Stimulated activated effector memory CD8-positive, alpha-beta T cell treated with anti-CD3 and anti-CD28 coated beads, Interleukin-12 subunit alpha, Interleukin-12 subunit beta, amount 100 ng/mL, for 72 hours (primary cell): ENCODE measurements around the gene STX16.

ENCODE experiments used
- ATAC-seq: fragments of 150-1000 bp; cut with Tn5 transposase; 2 replicates; pipeline ENCODE4 v1.10.0; 2021
- DNase-seq, 2 donors: peaks; one replicate each; pipeline ENCODE4 v3.0.0; 2021 to 2022; ENCODE audit warnings: low spot score in 2 of 2
- H3K27ac Mint-ChIP-seq: one replicate; pipeline ENCODE4 v1.8.0; 2022; ENCODE audit warnings: mild to moderate bottlenecking, mixed read lengths
- H3K36me3 Mint-ChIP-seq: one replicate; pipeline ENCODE4 v1.8.0; 2022; ENCODE audit warnings: mild to moderate bottlenecking, mixed read lengths
- H3K4me1 Mint-ChIP-seq: one replicate; pipeline ENCODE4 v1.8.0; 2022; ENCODE audit warnings: mixed read lengths
- H3K4me3 Mint-ChIP-seq: one replicate; pipeline ENCODE4 v1.8.0; 2022; ENCODE audit warnings: mild to moderate bottlenecking, mixed read lengths
- H3K9me3 Mint-ChIP-seq: one replicate; pipeline ENCODE4 v1.8.0; 2022; ENCODE audit warnings: mixed read lengths

Gene STX16

DNA sequence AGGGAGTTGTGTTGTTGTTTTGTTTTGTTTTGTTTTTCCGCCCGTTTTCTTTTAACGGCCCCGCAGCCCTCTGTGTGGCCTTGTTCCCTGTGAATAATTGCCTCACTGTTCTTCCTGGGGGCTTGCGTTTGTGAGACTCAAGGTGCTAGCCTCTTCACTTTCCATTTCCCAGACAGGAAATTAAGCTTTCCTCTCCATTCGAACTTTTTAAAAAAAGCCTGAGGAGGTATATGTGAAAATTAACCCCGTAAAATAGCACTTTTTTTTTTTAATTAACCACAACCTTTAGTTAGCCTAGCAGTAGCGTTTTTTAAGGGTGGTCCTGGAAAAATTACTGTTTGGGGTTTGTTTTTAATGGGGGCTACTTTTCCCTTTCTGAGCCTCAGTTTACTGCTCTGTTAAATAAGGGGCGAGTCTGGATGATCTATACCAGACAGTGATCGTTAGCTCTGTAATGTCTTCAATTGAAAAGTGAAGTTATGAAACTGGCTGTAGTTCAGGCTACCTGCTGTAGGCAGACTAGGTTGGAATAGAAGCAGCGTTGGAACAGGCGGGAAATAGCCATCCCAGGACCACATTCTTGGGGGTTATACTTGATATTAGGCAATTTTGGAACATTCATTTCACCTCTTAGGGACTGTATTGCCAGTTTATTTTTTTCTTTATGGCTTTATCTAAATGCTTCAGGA is 1.7 kb downstream of the STX16 start:
- H3K4me1 Mint-ChIP-seq, result peaks cover 38% of the 10 kb centered on the region
- DNase-seq (peak in 1 of 2 donors; percentile 45), ATAC-seq (no peak)
- peak overlapping the region; percentile 100 for H3K27ac Mint-ChIP-seq
- no peaks in the 10 kb centered on the region for H3K9me3 Mint-ChIP-seq
- H3K36me3 Mint-ChIP-seq, result peaks cover 57% of the 10 kb centered on the region
- peak overlapping the region; percentile 100 for H3K4me3 Mint-ChIP-seq

DNA sequence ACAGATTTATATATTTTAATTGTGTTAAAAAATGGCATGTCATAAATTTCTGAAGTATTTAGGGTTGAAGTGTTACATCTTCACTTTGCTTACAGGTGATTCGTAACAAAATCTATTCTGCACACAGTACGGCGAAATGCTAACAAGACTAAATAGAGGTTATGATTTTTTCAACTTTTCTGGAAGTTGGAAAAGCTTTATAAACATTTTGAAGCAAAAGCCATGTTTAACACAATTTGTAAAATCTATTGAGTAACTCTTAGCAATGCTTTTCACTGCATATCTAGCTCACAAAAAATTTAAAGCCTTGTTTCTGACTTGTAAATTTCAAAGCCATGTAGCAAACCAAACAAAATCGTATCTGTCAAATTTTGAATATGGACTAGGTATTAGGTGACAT is 3.3 kb downstream of the STX16 start:
- peaks cover 45% of the 10 kb centered on the region for H3K4me1 Mint-ChIP-seq
- no peak overlapping the region for H3K4me3 Mint-ChIP-seq
- no peak overlapping the region for H3K27ac Mint-ChIP-seq
- H3K36me3 Mint-ChIP-seq, result peaks cover 67% of the 10 kb centered on the region
- DNase-seq (no peak), ATAC-seq (no peak)
- no peaks in the 10 kb centered on the region for H3K9me3 Mint-ChIP-seq

DNA sequence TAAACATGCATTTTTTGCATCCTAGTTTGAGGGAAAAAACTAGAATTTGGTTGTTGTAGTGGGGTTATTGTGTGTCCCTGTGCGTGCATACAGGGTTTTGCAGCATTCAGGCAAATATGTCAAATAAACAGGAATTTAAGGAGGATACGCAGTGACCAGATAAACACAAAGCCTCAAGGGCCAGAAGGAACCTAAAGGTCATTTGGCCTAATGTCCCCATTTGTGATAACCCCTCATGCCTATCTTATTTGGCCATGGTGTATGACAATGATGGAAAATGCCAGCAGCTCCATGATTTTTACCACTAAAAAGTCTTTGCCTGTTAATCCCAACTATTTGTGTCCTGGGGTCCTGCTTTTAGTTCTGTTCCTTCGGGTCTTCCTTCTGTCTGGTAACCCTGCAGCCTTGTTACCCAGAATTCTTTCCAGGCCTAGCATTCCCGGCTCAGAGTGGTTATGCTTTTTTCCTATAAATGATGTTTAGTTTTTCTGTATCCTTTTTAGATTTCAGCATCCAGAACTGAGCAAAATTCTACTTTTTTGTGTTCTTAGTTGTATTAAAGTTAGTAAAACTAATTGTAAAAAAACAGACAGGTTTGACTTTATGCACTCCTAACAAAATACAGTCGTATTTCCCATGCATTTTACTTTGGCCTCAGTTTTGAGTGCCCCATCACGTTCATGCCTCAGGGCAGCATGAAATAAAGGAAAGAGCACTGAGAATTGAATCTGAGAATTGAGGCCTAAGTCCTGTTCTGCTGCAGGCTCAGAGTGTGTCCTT is 4.4 kb downstream of the STX16 start:
- Mint-ChIP-seq H3K27ac (peak overlapping the region; percentile 84), H3K4me3 (peak overlapping the region; percentile 53)

DNA sequence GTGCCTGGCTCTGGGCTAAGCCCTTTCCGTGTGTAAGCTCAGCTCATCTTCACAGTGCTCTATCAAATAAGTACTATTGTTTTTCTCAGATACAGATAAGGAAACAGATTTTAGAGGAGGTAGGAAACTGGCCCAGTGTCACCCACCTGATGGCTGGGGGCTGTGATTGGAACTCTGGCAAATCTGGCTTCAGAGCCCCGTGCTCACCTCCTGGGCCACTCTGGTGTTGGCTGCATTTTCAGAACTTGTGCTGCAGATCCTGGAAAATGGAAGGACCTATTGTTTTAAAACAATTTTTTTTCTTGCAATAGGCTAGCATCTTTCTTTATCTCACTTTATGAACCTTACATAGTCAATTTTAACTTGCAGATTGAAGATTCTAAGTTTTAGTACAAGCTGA is 5.7 kb downstream of the STX16 start:
- no peaks in the 10 kb centered on the region for H3K9me3 Mint-ChIP-seq
- peak overlapping the region; percentile 84 for H3K27ac Mint-ChIP-seq
- peak in 1 of 2 donors; percentile 43 for DNase-seq
- peak overlapping the region; percentile 53 for H3K4me3 Mint-ChIP-seq
- peaks cover 68% of the 10 kb centered on the region for H3K4me1 Mint-ChIP-seq
- ATAC-seq, result no peak
- peaks cover 80% of the 10 kb centered on the region for H3K36me3 Mint-ChIP-seq

More for the DNA sequence above, 4.4 kb downstream of the STX16 start:
- Mint-ChIP-seq H3K9me3 (no peaks in the 10 kb centered on the region), H3K4me1 (peaks cover 56% of the 10 kb centered on the region), H3K36me3 (peaks cover 78% of the 10 kb centered on the region)
- ATAC-seq, result no peak
- DNase-seq, result peak in 1 of 2 donors; percentile 42

DNA sequence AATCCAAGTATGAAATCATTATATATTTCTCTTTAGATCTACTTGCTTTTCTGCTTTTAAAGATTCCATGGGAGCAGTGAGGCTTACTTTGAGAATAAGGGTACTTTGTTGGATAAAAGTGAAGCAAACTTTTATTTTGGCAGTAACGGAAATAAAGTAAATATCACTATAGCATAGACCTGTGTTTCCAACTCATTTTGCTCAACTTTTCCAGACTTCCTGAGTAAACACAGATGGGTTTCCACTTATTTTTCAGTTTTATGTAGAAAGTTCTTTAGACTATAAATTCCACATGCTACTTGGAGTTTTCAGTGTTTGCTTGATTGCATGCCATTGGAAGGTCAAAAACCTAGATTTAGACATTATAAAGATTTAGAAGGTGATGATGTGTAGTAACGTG is 6.2 kb downstream of the STX16 start:
- DNase-seq (no peak), ATAC-seq (no peak)
- peak overlapping the region; percentile 53 for H3K4me3 Mint-ChIP-seq
- H3K36me3 Mint-ChIP-seq, result peaks cover 81% of the 10 kb centered on the region
- peaks cover 73% of the 10 kb centered on the region for H3K4me1 Mint-ChIP-seq
- peak overlapping the region; percentile 84 for H3K27ac Mint-ChIP-seq
- H3K9me3 Mint-ChIP-seq, result no peaks in the 10 kb centered on the region

DNA sequence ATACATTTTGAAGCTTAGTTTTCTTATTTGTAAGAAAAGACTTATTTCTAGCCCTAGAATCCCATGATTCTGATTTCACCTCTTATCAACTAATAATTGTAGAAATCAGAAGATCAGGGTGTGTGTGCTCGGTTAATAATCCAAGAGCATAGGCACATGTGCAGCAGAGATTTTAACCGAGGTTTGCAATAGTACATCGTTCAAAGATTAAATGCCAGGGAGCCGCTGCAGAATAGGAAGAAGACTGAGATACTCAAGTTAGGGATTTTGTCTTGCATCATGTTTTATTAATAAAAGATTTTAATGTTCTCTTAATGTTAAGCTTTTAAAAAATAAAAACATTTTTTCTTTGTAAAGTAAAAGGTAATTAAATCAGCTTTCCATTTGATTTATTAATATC is 6.9 kb downstream of the STX16 start:
- peak overlapping the region; percentile 53 for H3K4me3 Mint-ChIP-seq
- H3K4me1 Mint-ChIP-seq, result peaks cover 69% of the 10 kb centered on the region
- no peak for ATAC-seq
- DNase-seq, result no peak
- H3K36me3 Mint-ChIP-seq, result peaks cover 87% of the 10 kb centered on the region
- H3K9me3 Mint-ChIP-seq, result no peaks in the 10 kb centered on the region
- peak overlapping the region; percentile 84 for H3K27ac Mint-ChIP-seq

DNA sequence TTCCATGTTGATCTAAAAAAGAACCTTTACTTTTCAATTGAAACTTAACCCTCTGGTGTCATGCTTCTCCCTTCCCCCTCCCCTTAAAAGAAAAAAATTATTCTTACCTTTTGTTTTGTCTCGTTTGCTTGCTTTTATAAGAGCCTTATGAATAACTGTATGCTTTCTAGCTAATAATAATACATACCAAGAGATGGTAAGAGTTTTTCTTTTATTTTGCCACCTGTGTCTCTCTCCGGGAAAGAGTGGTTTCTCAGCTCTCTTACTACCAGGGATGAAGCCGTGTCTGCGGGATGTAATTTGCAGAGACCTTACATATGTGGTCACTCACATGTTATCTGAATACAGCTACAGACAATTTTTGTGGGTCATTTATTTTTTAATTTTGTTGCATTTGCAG is 7.7 kb downstream of the STX16 start:
- H3K4me3 Mint-ChIP-seq, result peak overlapping the region; percentile 67
- peaks cover 64% of the 10 kb centered on the region for H3K4me1 Mint-ChIP-seq
- H3K9me3 Mint-ChIP-seq, result no peaks in the 10 kb centered on the region
- H3K36me3 Mint-ChIP-seq, result peaks cover 89% of the 10 kb centered on the region
- DNase-seq (no peak), ATAC-seq (no peak)
- H3K27ac Mint-ChIP-seq, result peak overlapping the region; percentile 95

DNA sequence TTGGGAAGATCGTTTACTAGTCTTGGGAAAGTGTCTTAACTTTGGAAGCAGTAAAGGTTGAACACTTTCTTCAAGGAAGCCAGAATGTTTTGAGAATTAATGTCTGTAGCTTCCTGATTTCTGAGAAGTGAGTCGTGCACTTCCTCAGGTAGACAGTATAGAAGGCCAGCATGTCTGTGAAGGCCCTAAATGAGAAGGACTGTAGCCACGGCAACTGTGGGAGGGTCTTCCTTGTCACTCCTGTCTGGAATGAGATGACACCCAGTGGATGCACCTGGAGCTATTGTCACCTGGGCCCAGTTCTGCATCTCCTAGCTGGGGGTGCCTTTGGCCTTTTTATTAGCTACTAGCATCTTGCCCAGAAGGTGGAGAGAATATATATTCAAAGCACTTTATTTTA is 8.8 kb downstream of the STX16 start:
- H3K36me3 Mint-ChIP-seq, result peaks cover 89% of the 10 kb centered on the region
- peak overlapping the region; percentile 95 for H3K27ac Mint-ChIP-seq
- peaks cover 64% of the 10 kb centered on the region for H3K4me1 Mint-ChIP-seq
- peak; percentile 64 for ATAC-seq
- H3K9me3 Mint-ChIP-seq, result no peaks in the 10 kb centered on the region
- peak overlapping the region; percentile 67 for H3K4me3 Mint-ChIP-seq
- DNase-seq, result peak in 1 of 2 donors; percentile 49

DNA sequence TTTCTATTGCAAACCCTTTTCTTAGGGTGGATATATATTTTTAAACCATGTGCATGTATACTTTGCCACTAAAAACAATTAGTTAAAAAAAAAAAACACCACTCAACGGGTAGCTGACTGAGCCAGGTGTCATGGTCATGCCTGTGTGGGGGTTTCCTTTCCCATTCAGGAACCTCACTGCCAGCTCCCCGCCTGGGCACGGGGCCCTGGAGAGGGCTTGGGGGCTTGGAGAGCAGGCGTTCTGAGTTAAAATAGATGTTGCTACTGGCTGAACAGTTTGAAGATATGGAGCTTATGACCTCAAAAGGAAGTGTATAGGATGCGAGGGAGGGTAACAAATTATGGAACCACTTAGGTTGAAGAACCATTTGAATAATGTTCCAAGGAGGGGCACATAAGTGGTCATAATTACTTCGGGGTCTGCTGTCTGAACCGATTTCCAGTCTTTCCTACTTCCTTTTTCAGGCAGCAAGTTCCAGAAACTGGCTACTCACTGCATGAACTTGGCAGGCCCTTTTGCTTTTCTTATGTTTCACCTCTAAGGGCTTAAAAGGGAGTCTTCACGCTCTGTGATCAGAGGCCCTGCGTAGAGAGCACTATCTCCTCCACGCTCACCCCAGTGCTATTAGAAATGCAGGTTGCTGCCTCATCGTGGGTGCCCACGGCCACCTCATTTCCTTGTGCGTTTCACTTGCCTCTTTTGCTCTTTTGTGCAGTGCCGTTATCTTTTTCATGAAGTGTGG is 9.9 kb downstream of the STX16 start:
- Mint-ChIP-seq H3K4me1 (peaks cover 58% of the 10 kb centered on the region), H3K9me3 (no peaks in the 10 kb centered on the region), H3K27ac (peak overlapping the region; percentile 95), H3K4me3 (peak overlapping the region; percentile 67), H3K36me3 (peaks cover 90% of the 10 kb centered on the region)
- ATAC-seq (peak; percentile 78), DNase-seq (peak in 1 of 2 donors; percentile 48)

DNA sequence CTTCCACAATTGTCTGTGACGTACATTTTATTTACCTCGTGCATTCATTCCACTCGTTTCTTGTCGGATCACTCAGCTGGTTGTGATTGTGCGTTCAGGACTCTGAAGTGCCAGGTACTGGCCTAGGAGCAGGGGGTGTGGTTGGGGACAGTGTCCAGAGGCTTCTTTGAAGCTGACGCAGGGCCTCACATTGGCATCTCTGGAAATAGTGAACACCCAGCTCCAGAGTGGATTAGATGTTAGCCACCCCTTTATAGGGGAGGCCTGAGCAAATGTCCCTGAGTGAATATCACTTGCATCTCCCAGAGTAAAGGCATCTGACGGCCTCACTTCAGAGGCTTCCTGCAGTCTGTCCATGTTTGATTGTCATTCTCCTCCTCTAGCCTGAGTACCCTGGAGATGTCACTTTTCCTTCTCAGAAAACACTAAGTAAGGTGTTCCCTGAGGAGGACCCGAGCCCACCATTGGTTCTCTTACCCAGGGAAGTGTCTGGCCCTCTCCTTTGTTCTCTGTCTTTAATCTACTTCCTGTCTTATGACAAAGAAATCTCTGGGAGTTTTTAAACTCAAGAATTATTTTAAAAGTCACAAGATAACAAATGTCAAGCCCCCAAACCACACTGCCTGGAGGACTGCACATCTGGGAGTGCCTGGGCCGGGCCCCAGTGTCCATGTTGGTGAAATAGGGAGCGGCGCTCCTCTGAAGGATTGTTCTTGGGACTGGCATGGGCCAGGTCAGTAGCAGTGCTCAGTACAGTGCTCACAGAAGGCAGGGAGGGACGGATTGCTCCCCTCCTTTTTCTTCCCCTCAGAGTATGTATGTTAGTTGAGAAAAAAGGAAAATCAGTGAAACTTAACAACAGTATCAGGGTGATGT is 10.8 kb downstream of the STX16 start:
- ATAC-seq (no peak), DNase-seq (peak in 1 of 2 donors; percentile 42)
- H3K4me3 Mint-ChIP-seq, result peak overlapping the region; percentile 67
- H3K36me3 Mint-ChIP-seq, result peaks cover 94% of the 10 kb centered on the region
- peaks cover 50% of the 10 kb centered on the region for H3K4me1 Mint-ChIP-seq
- H3K27ac Mint-ChIP-seq, result peak overlapping the region; percentile 95
- no peaks in the 10 kb centered on the region for H3K9me3 Mint-ChIP-seq

DNA sequence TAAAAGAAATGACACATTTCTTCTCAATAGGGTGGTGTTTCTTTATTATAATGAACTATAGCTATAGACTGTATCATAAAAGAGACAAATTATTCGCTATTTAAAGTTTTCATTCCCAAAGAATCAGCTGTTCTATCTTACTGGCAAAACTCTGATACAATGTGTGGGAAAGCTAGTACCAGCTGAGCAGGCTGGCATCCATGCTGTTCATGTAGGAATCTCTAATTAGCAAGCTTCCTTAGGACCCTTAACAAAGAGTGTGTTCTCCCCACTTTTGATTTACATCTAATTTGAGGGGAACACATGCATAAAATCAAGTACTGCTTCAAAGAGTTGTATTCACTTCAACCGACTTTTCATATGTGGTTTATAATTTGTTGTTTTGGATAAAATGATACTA is 13.2 kb downstream of the STX16 start:
- Mint-ChIP-seq H3K4me3 (no peak overlapping the region), H3K9me3 (no peaks in the 10 kb centered on the region), H3K4me1 (peaks cover 28% of the 10 kb centered on the region), H3K27ac (peak overlapping the region; percentile 43), H3K36me3 (peaks cover 92% of the 10 kb centered on the region)
- ATAC-seq (no peak), DNase-seq (no peak)

DNA sequence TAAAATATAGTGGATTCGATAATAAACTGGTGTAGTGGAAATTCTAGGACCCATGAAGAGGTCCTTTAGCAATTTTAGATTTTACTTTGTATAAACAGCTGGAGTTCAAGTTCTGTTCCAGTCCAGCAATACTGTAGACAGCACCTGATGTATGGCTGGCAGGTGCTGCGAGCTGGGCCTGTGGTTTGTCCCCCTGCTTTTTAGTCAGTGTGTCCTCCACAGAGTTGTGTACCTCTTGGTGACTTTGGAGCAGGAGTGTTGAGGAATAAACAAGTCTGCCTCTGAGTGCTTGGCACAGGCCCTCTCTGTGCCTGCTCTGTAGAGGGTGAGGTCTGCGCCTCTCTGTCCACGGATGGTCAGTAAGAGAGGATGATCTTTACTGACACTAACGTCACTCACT is 13.8 kb downstream of the STX16 start:
- no peak for DNase-seq
- no peak overlapping the region for H3K4me3 Mint-ChIP-seq
- ATAC-seq, result no peak
- peaks cover 92% of the 10 kb centered on the region for H3K36me3 Mint-ChIP-seq
- H3K9me3 Mint-ChIP-seq, result no peaks in the 10 kb centered on the region
- peak overlapping the region; percentile 38 for H3K27ac Mint-ChIP-seq
- peaks cover 23% of the 10 kb centered on the region for H3K4me1 Mint-ChIP-seq

DNA sequence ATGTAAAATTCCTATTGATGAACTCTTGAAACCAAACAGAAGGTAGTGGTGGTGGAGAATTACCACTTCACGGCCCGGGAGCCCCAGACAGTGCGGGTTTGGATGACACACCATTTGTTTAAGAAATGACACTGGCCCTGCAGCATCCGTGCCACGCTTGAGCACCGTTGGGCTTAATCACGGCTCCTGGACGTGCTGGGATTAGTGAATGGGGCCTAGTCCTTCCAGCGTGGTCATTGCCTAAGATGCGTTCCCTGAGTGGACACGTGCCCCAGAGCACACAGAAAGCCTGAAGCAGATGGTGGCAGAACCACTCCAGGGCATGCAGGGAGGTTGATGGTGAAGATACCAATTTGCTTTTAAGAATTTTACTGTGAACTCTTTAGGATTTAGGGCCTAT is 14.5 kb downstream of the STX16 start:
- peaks cover 92% of the 10 kb centered on the region for H3K36me3 Mint-ChIP-seq
- DNase-seq (no peak), ATAC-seq (no peak)
- H3K4me3 Mint-ChIP-seq, result no peak overlapping the region
- peaks cover 17% of the 10 kb centered on the region for H3K4me1 Mint-ChIP-seq
- no peaks in the 10 kb centered on the region for H3K9me3 Mint-ChIP-seq
- peak overlapping the region; percentile 38 for H3K27ac Mint-ChIP-seq

DNA sequence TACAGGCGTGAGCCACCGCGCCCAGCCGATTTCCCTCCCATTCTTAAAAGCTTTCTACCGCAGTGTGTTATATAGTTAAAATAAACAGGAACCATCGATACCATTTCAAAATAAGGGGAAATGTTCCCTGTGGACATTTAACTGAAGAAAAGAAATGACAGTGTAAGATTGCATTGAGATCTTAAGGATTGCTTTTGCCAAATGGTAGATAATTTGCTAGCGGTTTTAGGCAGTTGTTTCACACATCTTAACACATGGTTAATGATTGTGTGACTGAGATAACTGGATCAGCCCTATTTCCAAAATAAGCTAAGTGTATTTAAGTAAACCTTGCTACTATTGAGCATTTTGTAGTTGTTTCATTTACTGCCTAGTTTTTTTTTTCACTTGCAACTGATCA is 15.6 kb downstream of the STX16 start:
- H3K4me1 Mint-ChIP-seq, result peaks cover 6% of the 10 kb centered on the region
- H3K4me3 Mint-ChIP-seq, result no peak overlapping the region
- H3K36me3 Mint-ChIP-seq, result peaks cover 92% of the 10 kb centered on the region
- ATAC-seq (no peak), DNase-seq (no peak)
- H3K27ac Mint-ChIP-seq, result no peak overlapping the region
- H3K9me3 Mint-ChIP-seq, result no peaks in the 10 kb centered on the region

DNA sequence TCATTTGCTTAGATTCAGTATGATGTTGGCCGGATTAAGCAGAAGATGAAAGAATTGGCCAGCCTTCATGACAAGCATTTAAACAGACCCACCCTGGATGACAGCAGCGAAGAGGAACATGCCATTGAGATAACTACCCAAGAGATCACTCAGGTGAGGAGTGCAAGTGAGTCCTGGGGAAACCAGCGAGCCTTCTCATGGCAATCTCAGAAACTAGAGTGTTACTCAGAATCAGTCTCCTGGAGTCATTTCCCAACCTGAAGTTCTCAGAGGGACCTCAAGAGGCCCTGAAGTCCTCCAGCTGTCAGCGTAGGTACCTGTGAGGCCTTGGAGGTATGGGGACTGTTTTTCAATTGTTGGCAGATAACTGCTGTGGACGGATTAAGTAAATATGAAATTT is 16.9 kb downstream of the STX16 start:
- Mint-ChIP-seq H3K27ac (no peak overlapping the region), H3K4me3 (no peak overlapping the region), H3K9me3 (no peaks in the 10 kb centered on the region), H3K4me1 (no peaks in the 10 kb centered on the region), H3K36me3 (peaks cover 92% of the 10 kb centered on the region)
- ATAC-seq, result no peak
- DNase-seq, result no peak
